ENCODE data around the gene AKR1C8. TPM values are rescaled to one million over a fixed set of nuclear protein-coding genes. Genes with fewer than 3 reads are reported as not detected.
A peak's percentile ranks its signal among the peaks of the same experiment; 100 is the strongest.
"Not testable (repeated sequence)": the region's sequence is repeated elsewhere in the genome, so short reads cannot be mapped to it uniquely, and the experiment has no call there.

Gene AKR1C8
- polyA plus RNA-seq, 4 donors, result 0.06 TPM; not detected in 3

GRCh38 chr10:5116621-5117020 is 68.3 kb downstream of the AKR1C8 start:
- Histone ChIP-seq H3K4me1 (ENCODE audit: control insufficient read depth in 3 of 3, insufficient read depth in 2 of 3, low read depth in 1 of 3, low read length in 2 of 3) (no peaks in the 10 kb centered on the region), H3K27ac (ENCODE audit: low read depth in 1 of 3, low read length in 2 of 3) (no peak overlapping the region), H3K36me3 (ENCODE audit: control insufficient read depth in 3 of 3, insufficient read depth in 2 of 3, low read depth in 1 of 3, low read length in 3 of 3) (no peaks in the 10 kb centered on the region), H3K27me3 (ENCODE audit: control insufficient read depth in 3 of 3, insufficient read depth in 3 of 3, low read length in 3 of 3) (no peaks in the 10 kb centered on the region), H3K9me3 (ENCODE audit: control insufficient read depth in 2 of 2, insufficient read depth in 1 of 2, low read depth in 1 of 2, low read length in 1 of 2) (peaks cover 0 to 20% of the 10 kb centered on the region in 2 donors), H3K4me3 (ENCODE audit: low read depth in 1 of 3, low read length in 3 of 3) (no peak overlapping the region)
- WGBS, 3 donors, result 73 to 91% (median 76%) methylated on average over 5 of the region's 5 CpGs
- no peak for FAIRE-seq
- no peak for DNase-seq

- not testable (repeated sequence) for H3K27me3 ChIP-seq (ENCODE audit: control insufficient read depth in 3 of 3, insufficient read depth in 3 of 3, low read length in 3 of 3); H3K27ac ChIP-seq (ENCODE audit: low read depth in 1 of 3, low read length in 2 of 3); FAIRE-seq; H3K9me3 ChIP-seq (ENCODE audit: control insufficient read depth in 2 of 2, insufficient read depth in 1 of 2, low read depth in 1 of 2, low read length in 1 of 2); H3K4me1 ChIP-seq (ENCODE audit: control insufficient read depth in 3 of 3, insufficient read depth in 2 of 3, low read depth in 1 of 3, low read length in 2 of 3); H3K4me3 ChIP-seq (ENCODE audit: low read depth in 1 of 3, low read length in 3 of 3); DNase-seq; H3K36me3 ChIP-seq (ENCODE audit: control insufficient read depth in 3 of 3, insufficient read depth in 2 of 3, low read depth in 1 of 3, low read length in 3 of 3)
- 88 to 90% (median 89%) methylated on average over 5 to 12 of the region's 12 CpGs for WGBS, 3 donors
Observed at GRCh38 chr10:5109861-5110260, 75.1 kb downstream of the AKR1C8 start.

DNA sequence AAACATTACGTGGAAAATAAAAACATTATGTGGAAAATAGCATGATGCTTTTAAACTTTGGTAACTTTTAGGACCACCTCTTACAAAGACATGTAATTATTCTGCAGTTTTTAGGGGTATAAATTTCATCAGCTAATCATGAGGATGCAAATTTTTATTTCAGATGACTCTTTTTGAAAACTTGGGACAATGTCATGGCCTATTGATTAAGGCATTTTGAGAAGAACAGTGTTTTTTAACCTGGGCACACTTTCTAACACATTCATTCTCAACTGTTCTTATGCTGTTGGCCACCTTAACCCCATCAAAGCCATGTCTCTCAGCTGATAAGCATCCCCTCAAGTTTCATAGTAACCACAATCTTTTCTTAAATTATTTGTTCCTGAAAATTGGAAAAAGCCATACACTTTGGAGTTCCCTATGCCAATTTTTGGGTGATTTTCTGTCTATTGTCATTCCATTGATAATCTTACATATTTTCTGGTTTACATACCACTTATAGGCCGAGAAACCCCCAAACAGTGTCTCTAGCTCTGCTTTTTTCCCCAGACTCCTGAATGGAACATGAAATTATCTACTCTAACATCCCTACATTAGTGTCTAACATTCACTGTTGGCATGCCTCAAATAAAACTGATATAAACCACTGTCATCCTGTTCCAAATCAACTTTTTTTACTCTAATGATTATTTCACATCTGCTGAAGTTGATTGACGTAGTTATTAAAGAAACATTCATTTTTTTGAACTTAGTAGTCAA is 76.1 kb downstream of the AKR1C8 start:
- no peak overlapping the region for H3K27ac ChIP-seq (ENCODE audit: low read depth in 1 of 3, low read length in 2 of 3)
- H3K36me3 ChIP-seq (ENCODE audit: control insufficient read depth in 3 of 3, insufficient read depth in 2 of 3, low read depth in 1 of 3, low read length in 3 of 3), result peaks cover 0 to 6% (median 6%) of the 10 kb centered on the region in 3 donors
- H3K4me1 ChIP-seq (ENCODE audit: control insufficient read depth in 3 of 3, insufficient read depth in 2 of 3, low read depth in 1 of 3, low read length in 2 of 3), result no peaks in the 10 kb centered on the region
- H3K27me3 ChIP-seq (ENCODE audit: control insufficient read depth in 3 of 3, insufficient read depth in 3 of 3, low read length in 3 of 3), result no peaks in the 10 kb centered on the region
- FAIRE-seq (no peak), DNase-seq (no peak)
- H3K9me3 ChIP-seq (ENCODE audit: control insufficient read depth in 2 of 2, insufficient read depth in 1 of 2, low read depth in 1 of 2, low read length in 1 of 2), result no peaks in the 10 kb centered on the region
- WGBS, 3 donors, result 28 to 54% (median 45%) methylated on average over 3 of the region's 3 CpGs
- no peak overlapping the region for H3K4me3 ChIP-seq (ENCODE audit: low read depth in 1 of 3, low read length in 3 of 3)

DNA sequence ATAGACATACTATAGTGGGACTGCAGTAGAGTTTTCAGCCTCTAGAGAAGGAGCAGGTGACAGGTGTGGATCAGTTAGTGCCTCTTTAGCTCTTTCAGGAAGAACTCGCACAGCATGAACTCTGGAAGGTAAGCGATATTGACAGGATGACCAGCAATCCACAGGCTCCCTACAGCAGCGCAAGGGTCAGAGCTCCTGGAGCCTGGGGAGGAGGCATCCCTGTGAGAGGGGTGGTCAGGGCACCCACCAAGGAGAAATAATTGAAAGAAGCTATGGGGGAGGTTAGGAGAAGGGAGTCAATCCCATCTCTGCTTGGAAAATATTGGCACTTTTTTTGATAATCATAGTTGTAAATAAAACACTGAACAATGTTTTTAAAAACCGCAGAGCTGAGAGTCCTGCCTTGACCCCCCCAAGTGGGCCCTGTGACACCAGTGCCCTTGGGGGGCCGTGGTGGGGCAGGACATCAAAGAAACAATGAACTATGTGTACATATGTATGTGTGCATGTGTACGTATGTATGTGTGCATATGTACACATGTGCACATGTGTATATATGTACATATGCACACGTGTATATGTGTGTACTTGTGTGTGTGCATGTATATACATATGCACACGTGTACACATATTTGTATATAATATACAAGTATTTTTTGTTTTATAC is 77.0 kb downstream of the AKR1C8 start:
- H3K4me1 ChIP-seq (ENCODE audit: control insufficient read depth in 3 of 3, insufficient read depth in 2 of 3, low read depth in 1 of 3, low read length in 2 of 3), result no peaks in the 10 kb centered on the region
- H3K27ac ChIP-seq (ENCODE audit: low read depth in 1 of 3, low read length in 2 of 3), result no peak overlapping the region
- peaks cover 0 to 6% (median 6%) of the 10 kb centered on the region in 3 donors for H3K36me3 ChIP-seq (ENCODE audit: control insufficient read depth in 3 of 3, insufficient read depth in 2 of 3, low read depth in 1 of 3, low read length in 3 of 3)
- no peak for DNase-seq
- FAIRE-seq, result no peak
- 64 to 83% (median 70%) methylated on average over 7 to 8 of the region's 8 CpGs for WGBS, 3 donors
- no peak overlapping the region for H3K4me3 ChIP-seq (ENCODE audit: low read depth in 1 of 3, low read length in 3 of 3)
- H3K27me3 ChIP-seq (ENCODE audit: control insufficient read depth in 3 of 3, insufficient read depth in 3 of 3, low read length in 3 of 3), result no peaks in the 10 kb centered on the region
- peaks cover 0 to 3% of the 10 kb centered on the region in 2 donors for H3K9me3 ChIP-seq (ENCODE audit: control insufficient read depth in 2 of 2, insufficient read depth in 1 of 2, low read depth in 1 of 2, low read length in 1 of 2)

DNA sequence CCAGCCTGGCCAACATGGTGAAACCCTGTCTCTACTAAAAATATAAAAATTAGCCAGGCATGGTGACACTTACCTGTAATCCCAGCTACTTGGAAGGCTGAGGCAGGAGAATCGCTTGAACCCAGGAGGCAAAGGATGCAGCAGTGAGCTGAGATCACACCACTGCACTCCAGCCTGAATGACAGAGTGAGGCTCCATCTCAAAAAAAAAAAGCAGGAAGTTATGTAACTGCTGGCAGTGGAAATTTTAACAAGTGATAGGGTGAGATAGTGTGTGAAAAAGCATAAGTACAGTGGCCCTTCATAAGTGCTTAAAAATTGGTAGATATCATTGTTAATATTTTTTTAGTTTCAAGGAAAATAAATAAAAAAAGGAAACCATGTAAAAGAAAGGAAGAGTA is 78.4 kb downstream of the AKR1C8 start:
- no peaks in the 10 kb centered on the region for H3K4me1 ChIP-seq (ENCODE audit: control insufficient read depth in 3 of 3, insufficient read depth in 2 of 3, low read depth in 1 of 3, low read length in 2 of 3)
- no peak for FAIRE-seq
- H3K9me3 ChIP-seq (ENCODE audit: control insufficient read depth in 2 of 2, insufficient read depth in 1 of 2, low read depth in 1 of 2, low read length in 1 of 2), result peaks cover 0 to 3% of the 10 kb centered on the region in 2 donors
- no peak overlapping the region for H3K27ac ChIP-seq (ENCODE audit: low read depth in 1 of 3, low read length in 2 of 3)
- DNase-seq, result no peak
- peaks cover 0 to 9% (median 8%) of the 10 kb centered on the region in 3 donors for H3K36me3 ChIP-seq (ENCODE audit: control insufficient read depth in 3 of 3, insufficient read depth in 2 of 3, low read depth in 1 of 3, low read length in 3 of 3)
- 83 to 88% (median 85%) methylated on average over 1 of the region's 1 CpG for WGBS, 3 donors
- H3K4me3 ChIP-seq (ENCODE audit: low read depth in 1 of 3, low read length in 3 of 3), result no peak overlapping the region
- H3K27me3 ChIP-seq (ENCODE audit: control insufficient read depth in 3 of 3, insufficient read depth in 3 of 3, low read length in 3 of 3), result no peaks in the 10 kb centered on the region

DNA sequence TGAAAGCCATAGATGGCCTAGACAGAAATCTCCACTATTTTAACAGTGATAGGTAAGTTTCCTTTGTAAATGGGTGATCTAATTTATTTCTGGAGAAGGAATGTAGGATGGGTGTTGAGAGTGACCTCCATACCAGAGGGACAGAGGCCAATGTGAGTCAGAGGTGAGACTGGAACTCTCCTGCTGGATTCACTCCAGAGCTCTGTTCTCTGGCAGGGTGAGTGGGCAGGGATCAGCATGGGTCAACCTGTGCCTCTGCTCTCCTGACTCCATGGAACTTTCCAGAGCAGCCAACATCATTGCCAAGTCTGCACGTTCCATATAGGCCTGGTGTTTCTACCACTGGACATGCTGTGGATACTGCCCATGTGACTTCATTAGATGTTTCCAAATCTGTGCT is 79.3 kb downstream of the AKR1C8 start:
- Histone ChIP-seq H3K4me3 (ENCODE audit: low read depth in 1 of 3, low read length in 3 of 3) (no peak overlapping the region), H3K27me3 (ENCODE audit: control insufficient read depth in 3 of 3, insufficient read depth in 3 of 3, low read length in 3 of 3) (no peaks in the 10 kb centered on the region), H3K9me3 (ENCODE audit: control insufficient read depth in 2 of 2, insufficient read depth in 1 of 2, low read depth in 1 of 2, low read length in 1 of 2) (peaks cover 0 to 3% of the 10 kb centered on the region in 2 donors), H3K4me1 (ENCODE audit: control insufficient read depth in 3 of 3, insufficient read depth in 2 of 3, low read depth in 1 of 3, low read length in 2 of 3) (no peaks in the 10 kb centered on the region), H3K36me3 (ENCODE audit: control insufficient read depth in 3 of 3, insufficient read depth in 2 of 3, low read depth in 1 of 3, low read length in 3 of 3) (peaks cover 0 to 9% (median 8%) of the 10 kb centered on the region in 3 donors), H3K27ac (ENCODE audit: low read depth in 1 of 3, low read length in 2 of 3) (no peak overlapping the region)
- 83 to 87% (median 86%) methylated on average over 1 of the region's 1 CpG for WGBS, 3 donors
- no peak for FAIRE-seq
- peak in 1 of 2 donors; percentile 32 for DNase-seq

Other genes starting within 250 kb of the AKR1C8 start
- gene AKR1C1, start 221.7 kb downstream of the AKR1C8 start, polyA plus RNA-seq, result 10 to 100 TPM; 10.8 to 68.0 (median 24.9) TPM
- 10 to 100 TPM in 2 of 4 donors, 1 to 10 TPM in 2; 5.4 to 97.3 (median 27.8) TPM for gene AKR1C2, start 181.3 kb downstream of the AKR1C8 start, polyA plus RNA-seq
- gene AKR1C3, start 90.7 kb downstream of the AKR1C8 start, polyA plus RNA-seq, result 100 to 1,000 TPM in 3 of 4 donors, 10 to 100 TPM in 1; 10.9 to 869 (median 449) TPM
- 1 to 10 TPM in 3 of 4 donors, under 1 TPM in 1; 0.12 to 2.2 (median 2.0) TPM for gene AKR1C4, start 11.7 kb upstream of the AKR1C8 start, polyA plus RNA-seq
- gene UCN3, start 179.8 kb upstream of the AKR1C8 start, polyA plus RNA-seq, result 1 to 10 TPM; 1.9 to 5.8 (median 3.0) TPM
- gene TUBAL3, start 219.7 kb upstream of the AKR1C8 start, polyA plus RNA-seq, result 10 to 100 TPM; 11.4 to 97.7 (median 56.9) TPM
- 100 to 1,000 TPM in 3 of 4 donors, 10 to 100 TPM in 1; 58.0 to 187 (median 140) TPM for gene NET1, start 227.4 kb upstream of the AKR1C8 start, polyA plus RNA-seq

All from small intestine (tissue), 7 donors.